IMR-90 (cell line): ENCODE measurements around the gene NELL1. TPM values are rescaled to one million over a fixed set of nuclear protein-coding genes. Genes with fewer than 3 reads are reported as not detected.

Experiments used
- ATAC-seq: fragments of 200-7000 bp; cut with Tn5 transposase; 2 replicates; pipeline ENCODE4 v1.9.1; 2020; ENCODE audit warnings: low read depth, mild to moderate bottlenecking, moderate library complexity
- BruUV-seq: library from RNA; stranded (reverse); fragments of 400-500 nt; replicated peaks from 2 replicates; lab custom pipeline; 2021; lab: Mats Ljungman, UMichigan
- CTCF ChIA-PET: fragments of 300-600 bp; formaldehyde crosslinking; extraction: SDS; loops from one replicate; lab custom pipeline; 2021; ENCODE audit warnings: antibody characterized with exemption; lab: Yijun Ruan, JAX
- POLR2A ChIA-PET: fragments of 300-600 bp; sonication (Branson Sonifier 250); formaldehyde crosslinking; loops from one replicate; lab custom pipeline; 2022; ENCODE audit warnings: antibody characterized with exemption; ENCODE audit not compliant: unreplicated experiment; lab: Charles Lee
- DNase-seq: peaks from one replicate; pipeline ENCODE4 v3.0.0; 2013
- H2AFZ ChIP-seq: replicated peaks from 2 replicates; pipeline ENCODE3; 2013; ENCODE audit warnings: low read length, mild to moderate bottlenecking; ENCODE audit not compliant: poor library complexity
- H2AK5ac ChIP-seq: 2 replicates; pipeline ENCODE4 v1.6.1; 2013; ENCODE audit warnings: low read depth, low read length, inconsistent platforms
- H2AK9ac ChIP-seq: replicated peaks from 2 replicates; pipeline ENCODE3; 2013; ENCODE audit warnings: mild to moderate bottlenecking, low read depth, low read length, moderate library complexity; ENCODE audit not compliant: poor library complexity
- H2BK120ac ChIP-seq: 2 replicates; pipeline ENCODE4 v1.6.1; 2013; ENCODE audit warnings: low read depth, low read length, inconsistent platforms
- H2BK15ac ChIP-seq: 3 replicates; pipeline ENCODE4 v1.6.1; 2013; ENCODE audit warnings: low read depth, low read length, inconsistent platforms
- H2BK20ac ChIP-seq: 2 replicates; pipeline ENCODE4 v1.6.1; 2013; ENCODE audit warnings: low read depth, mild to moderate bottlenecking, inconsistent platforms, low read length, moderate library complexity
- H2BK5ac ChIP-seq: 2 replicates; pipeline ENCODE4 v1.6.1; 2013; ENCODE audit warnings: mild to moderate bottlenecking, low read depth, low read length, inconsistent platforms; ENCODE audit not compliant: poor library complexity, severe bottlenecking
- H3K14ac ChIP-seq: replicated peaks from 2 replicates; pipeline ENCODE4 v1.6.1; 2013; ENCODE audit warnings: low read depth, low read length, inconsistent platforms
- H3K18ac ChIP-seq: 2 replicates; pipeline ENCODE4 v1.6.1; 2013; ENCODE audit warnings: low read depth, low read length, control low read depth
- H3K23ac ChIP-seq: 2 replicates; pipeline ENCODE4 v1.6.1; 2013; ENCODE audit warnings: low read depth, low read length, inconsistent platforms
- H3K27ac ChIP-seq: 2 replicates; pipeline ENCODE4 v1.5.1; 2013; ENCODE audit warnings: mild to moderate bottlenecking, control low read depth, low read length; ENCODE audit not compliant: insufficient read depth
- H3K27me3 ChIP-seq: 2 replicates; pipeline ENCODE4 v1.6.1; 2013; ENCODE audit warnings: low read length; ENCODE audit not compliant: control insufficient read depth, insufficient read depth
- H3K36me3 ChIP-seq: 2 replicates; pipeline ENCODE4 v1.6.1; 2013; ENCODE audit warnings: low read length, mixed read lengths; ENCODE audit not compliant: control insufficient read depth, insufficient read depth
- H3K4ac ChIP-seq: 2 replicates; pipeline ENCODE4 v1.6.1; 2013; ENCODE audit warnings: low read depth, low read length, inconsistent platforms
- H3K4me1 ChIP-seq: 2 replicates; pipeline ENCODE4 v1.6.1; 2013; ENCODE audit warnings: low read length, mixed read lengths; ENCODE audit not compliant: control insufficient read depth, insufficient read depth
- H3K4me2 ChIP-seq: 2 replicates; pipeline ENCODE4 v1.6.1; 2013; ENCODE audit warnings: low read depth, mild to moderate bottlenecking, control low read depth, low read length, moderate library complexity
- H3K4me3 ChIP-seq: 2 replicates; pipeline ENCODE4 v1.5.1; 2013; ENCODE audit warnings: low read depth, mild to moderate bottlenecking, control low read depth, low read length, moderate library complexity; ENCODE audit not compliant: insufficient read depth
- H3K56ac ChIP-seq: 2 replicates; pipeline ENCODE4 v1.6.1; 2013; ENCODE audit warnings: low read length, inconsistent platforms; ENCODE audit not compliant: insufficient read depth; ENCODE audit errors: extremely low read depth
- H3K79me1 ChIP-seq, 2 experiments: 2 replicates each; pipeline ENCODE4 v1.6.1; 2013; ENCODE audit warnings: low read length in 2 of 2, inconsistent platforms in 1 of 2, low read depth in 1 of 2
- H3K9ac ChIP-seq: 2 replicates; pipeline ENCODE4 v1.6.1; 2013; ENCODE audit warnings: low read depth, low read length, control low read depth
- H3K9me1 ChIP-seq: 2 replicates; pipeline ENCODE4 v1.6.1; 2013; ENCODE audit warnings: low read length, inconsistent platforms; ENCODE audit not compliant: insufficient read depth
- H3K9me3 ChIP-seq: 2 replicates; pipeline ENCODE4 v1.6.1; 2013; ENCODE audit warnings: low read length; ENCODE audit not compliant: control insufficient read depth, insufficient read depth
- H4K20me1 ChIP-seq: 2 replicates; pipeline ENCODE4 v1.6.1; 2013; ENCODE audit warnings: low read length, inconsistent platforms; ENCODE audit not compliant: insufficient read depth
- H4K5ac ChIP-seq: 2 replicates; pipeline ENCODE4 v1.6.1; 2013; ENCODE audit warnings: mild to moderate bottlenecking, low read depth, low read length, control low read depth
- H4K8ac ChIP-seq, 2 experiments: 2 replicates each; pipeline ENCODE4 v1.6.1; 2013; ENCODE audit warnings: low read depth in 2 of 2, low read length in 2 of 2, control low read depth in 1 of 2, inconsistent platforms in 1 of 2
- H4K91ac ChIP-seq: 2 replicates; pipeline ENCODE4 v1.6.1; 2013; ENCODE audit warnings: low read depth, low read length, inconsistent platforms; ENCODE audit not compliant: insufficient read depth
- BHLHE40 ChIP-seq: fragments of 150-350 bp; IDR thresholded peaks from 2 replicates; pipeline ENCODE4 v1.6.1; 2016; ENCODE audit warnings: mild to moderate bottlenecking, low read depth, low read length
- CTCF ChIP-seq: conservative IDR thresholded peaks from 2 replicates; pipeline ENCODE4 v1.5.1; 2012; ENCODE audit warnings: mild to moderate bottlenecking, low read depth, low read length, improper control_type of control experiment
- ELK1 ChIP-seq: fragments of 150-350 bp; IDR thresholded peaks from 2 replicates; pipeline ENCODE4 v1.6.1; 2016; ENCODE audit warnings: low read depth, mild to moderate bottlenecking, low read length, moderate library complexity, borderline replicate concordance
- FOS ChIP-seq: fragments of 150-350 bp; IDR thresholded peaks from 2 replicates; pipeline ENCODE4 v1.6.1; 2016; ENCODE audit warnings: low read depth, low read length
- MAZ ChIP-seq: IDR thresholded peaks from 2 replicates; pipeline ENCODE4 v1.6.1; 2012; ENCODE audit warnings: low read depth, mild to moderate bottlenecking, low read length, improper control_type of control experiment, moderate library complexity, borderline replicate concordance
- MXI1 ChIP-seq: IDR thresholded peaks from 2 replicates; pipeline ENCODE4 v1.6.1; 2012; ENCODE audit warnings: low read depth, mild to moderate bottlenecking, low read length, moderate library complexity, borderline replicate concordance
- NFE2L2 ChIP-seq: fragments of 150-350 bp; IDR thresholded peaks from 2 replicates; pipeline ENCODE4 v1.6.1; 2016; ENCODE audit warnings: low read depth, mild to moderate bottlenecking, low read length
- POLR2A ChIP-seq: IDR thresholded peaks from 2 replicates; pipeline ENCODE4 v1.6.1; 2012; ENCODE audit warnings: mild to moderate bottlenecking, low read depth, low read length
- RAD21 ChIP-seq: IDR thresholded peaks from 2 replicates; pipeline ENCODE4 v1.6.1; 2012; ENCODE audit warnings: low read length, improper control_type of control experiment
- RFX5 ChIP-seq: IDR thresholded peaks from 2 replicates; pipeline ENCODE4 v1.8.0; 2012; ENCODE audit warnings: low read depth, mild to moderate bottlenecking, low read length, moderate library complexity
- SMC3 ChIP-seq: fragments of 150-350 bp; IDR thresholded peaks from 2 replicates; pipeline ENCODE4 v1.6.1; 2016; ENCODE audit warnings: low read depth, mild to moderate bottlenecking, antibody characterized with exemption, low read length, moderate library complexity
- WGBS, 2 experiments: methylation state at CpG; one replicate each; pipeline versions ENCODE4 v1.1.5 to v1.1.7; 2013; ENCODE audit warnings: missing lambda C conversion rate in 2 of 2; ENCODE audit not compliant: insufficient read length in 1 of 2; ENCODE audit errors: extremely low coverage in 2 of 2; 5-methylcytosine and 5-hydroxymethylcytosine counted together
- dilution Hi-C: fragments of 300-500 bp; cut with HindIII; formaldehyde crosslinking; loops from one replicate; pipeline ENCODE4 v1.14.3; 2018; ENCODE audit warnings: low sequenced_read_pairs; ENCODE audit not compliant: unreplicated experiment
- in situ Hi-C: fragments of 300-500 bp; cut with MboI; formaldehyde crosslinking; loops from 3 replicates; pipeline ENCODE4 v1.14.3; 2019; ENCODE audit warnings: low sequenced_read_pairs, inconsistent platforms, mixed read lengths
- intact Hi-C: fragments of 100-400 bp; cut with micrococcal nuclease; formaldehyde crosslinking; loops from 2 replicates; pipeline ENCODE4 v1.10.0; 2022
- polyA plus RNA-seq, 3 experiments: library from polyadenylated mRNA; depleted of rRNA; stranded (reverse); fragments of >200 nt; gene quantifications; 2 replicates each; pipeline ENCODE4 v1.2.3, GENCODE V29; 2012; ENCODE audit warnings: low replicate concordance in 1 of 3
- total RNA-seq: library from RNA; depleted of rRNA; stranded (reverse); fragments of >200 nt; gene quantifications from 2 replicates; pipeline ENCODE4 v1.2.3, GENCODE V29; 2012

The NELL1 gene
- total and polyA plus RNA-seq, 2 of the 4 experiments (the other 2 are of a cell fraction): not detected

- Histone ChIP-seq H3K36me3 (no peaks in the 10 kb centered on the region), H3K9me3 (peaks cover 15% of the 10 kb centered on the region), H3K56ac (no peak overlapping the region), H3K4me3 (no peak overlapping the region), H4K91ac (no peak overlapping the region), H4K8ac (no peak overlapping the region), H2AFZ (no peak overlapping the region), H3K27ac (no peak overlapping the region), H3K9ac (no peak overlapping the region), H3K23ac (no peak overlapping the region), H2BK15ac (no peak overlapping the region), H4K5ac (no peak overlapping the region), H3K4ac (no peak overlapping the region), H2AK5ac (no peak overlapping the region), H3K9me1 (no peaks in the 10 kb centered on the region), H3K18ac (no peak overlapping the region), H2BK5ac (no peak overlapping the region), H3K79me1 (no peaks in the 10 kb centered on the region), H3K14ac (no peak overlapping the region), H2BK20ac (no peak overlapping the region), H3K27me3 (no peaks in the 10 kb centered on the region), H2AK9ac (no peak overlapping the region), H4K20me1 (no peaks in the 10 kb centered on the region), H3K4me1 (no peaks in the 10 kb centered on the region), H2BK120ac (no peak overlapping the region), H3K4me2 (no peak overlapping the region)
- no peak for DNase-seq
- in situ Hi-C loops: no loop called here
- dilution Hi-C loops: no loop called here
- TF ChIP-seq CTCF (no peak), RAD21 (no peak), SMC3 (no peak), MAZ (no peak), ELK1 (no peak), NFE2L2 (no peak), POLR2A (no peak), FOS (no peak), BHLHE40 (no peak), RFX5 (no peak), MXI1 (no peak)
- whole genome bisulfite sequencing, 2 experiments: no CpG with 5 or more reads among the region's 4 CpGs
- ChIA-PET CTCF (no interaction called here), POLR2A (no interaction called here)
- BruUV-seq: no TSS peak
- ATAC-seq: no peak
- intact Hi-C loops: no loop called here
These were observed 70.2 kb downstream of the NELL1 start for GRCh38 chr11:20739577-20739976.
